Urinary bladder (tissue), 4 donors: ENCODE results near the gene SEMA3F. TPM values are rescaled to one million over a fixed set of nuclear protein-coding genes. Genes with fewer than 3 reads are reported as not detected.

Source experiments
- DNase-seq: peaks from one replicate; pipeline ENCODE4 v3.0.0-alpha.2; 2015; ENCODE audit errors: extremely low spot score
- H3K27ac ChIP-seq: one replicate; pipeline ENCODE4 v1.5.1; 2013; ENCODE audit warnings: low read depth, mild to moderate bottlenecking, moderate library complexity
- H3K36me3 ChIP-seq: one replicate; pipeline ENCODE4 v1.6.1; 2013; ENCODE audit warnings: mild to moderate bottlenecking, moderate library complexity; ENCODE audit not compliant: insufficient read depth
- H3K4me1 ChIP-seq: one replicate; pipeline ENCODE4 v1.6.1; 2013; ENCODE audit warnings: mild to moderate bottlenecking, moderate library complexity; ENCODE audit not compliant: insufficient read depth
- H3K4me3 ChIP-seq: one replicate; pipeline ENCODE4 v1.5.1; 2013; ENCODE audit warnings: low read depth, low read length
- WGBS: extraction: QIAGEN DNeasy Blood & Tissue Kit; methylation state at CpG from one replicate; pipeline ENCODE4 v1.1.7; 2013; 5-methylcytosine and 5-hydroxymethylcytosine counted together
- polyA plus RNA-seq: library from polyadenylated mRNA; stranded (reverse); fragments of 200-250 nt; gene quantifications from one replicate; pipeline ENCODE4 v1.2.3, GENCODE V29; 2013
- total RNA-seq: library from RNA; depleted of rRNA; stranded (reverse); fragments of >200 nt; gene quantifications from one replicate; pipeline ENCODE4 v1.2.3, GENCODE V29; 2014
- donor health status: healthy with polysubstance abuse.
- donor health status: healthy.

The SEMA3F gene
- total and polyA plus RNA-seq, 2 donors = 10.8 to 35.1 TPM

GRCh38 chr3:50138266-50139200 lies 16.6 kb upstream of the SEMA3F start:
- Histone ChIP-seq H3K36me3 (no peaks in the 10 kb centered on the region), H3K4me1 (no peaks in the 10 kb centered on the region), H3K27ac (no peak overlapping the region), H3K4me3 (no peak overlapping the region)
- 27% methylated on average over 13 of the region's 13 CpGs for WGBS
- DNase-seq = no peak

DNA sequence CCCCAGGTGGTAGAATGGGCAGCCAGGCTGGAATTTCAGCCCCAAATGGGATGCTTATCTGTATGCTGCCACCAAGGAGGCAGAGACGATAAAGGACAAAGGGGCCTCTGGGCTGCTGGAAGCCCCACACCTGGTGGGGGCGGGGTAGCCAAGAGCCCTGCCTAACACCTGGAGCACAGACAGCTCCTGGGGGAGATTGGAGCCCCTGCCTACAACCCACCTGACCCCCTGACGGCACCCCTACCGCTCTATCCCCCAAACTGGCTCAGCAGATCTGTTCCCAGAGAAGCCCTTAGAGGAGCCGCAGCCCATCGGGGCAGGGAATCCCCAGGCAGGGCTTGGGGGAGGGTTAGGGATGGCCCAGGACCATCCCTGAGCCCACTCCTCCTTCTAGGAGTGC lies 15.8 kb upstream of the SEMA3F start:
- no peaks in the 10 kb centered on the region for H3K4me1 ChIP-seq
- WGBS = 67% methylated on average over 6 of the region's 6 CpGs

DNA sequence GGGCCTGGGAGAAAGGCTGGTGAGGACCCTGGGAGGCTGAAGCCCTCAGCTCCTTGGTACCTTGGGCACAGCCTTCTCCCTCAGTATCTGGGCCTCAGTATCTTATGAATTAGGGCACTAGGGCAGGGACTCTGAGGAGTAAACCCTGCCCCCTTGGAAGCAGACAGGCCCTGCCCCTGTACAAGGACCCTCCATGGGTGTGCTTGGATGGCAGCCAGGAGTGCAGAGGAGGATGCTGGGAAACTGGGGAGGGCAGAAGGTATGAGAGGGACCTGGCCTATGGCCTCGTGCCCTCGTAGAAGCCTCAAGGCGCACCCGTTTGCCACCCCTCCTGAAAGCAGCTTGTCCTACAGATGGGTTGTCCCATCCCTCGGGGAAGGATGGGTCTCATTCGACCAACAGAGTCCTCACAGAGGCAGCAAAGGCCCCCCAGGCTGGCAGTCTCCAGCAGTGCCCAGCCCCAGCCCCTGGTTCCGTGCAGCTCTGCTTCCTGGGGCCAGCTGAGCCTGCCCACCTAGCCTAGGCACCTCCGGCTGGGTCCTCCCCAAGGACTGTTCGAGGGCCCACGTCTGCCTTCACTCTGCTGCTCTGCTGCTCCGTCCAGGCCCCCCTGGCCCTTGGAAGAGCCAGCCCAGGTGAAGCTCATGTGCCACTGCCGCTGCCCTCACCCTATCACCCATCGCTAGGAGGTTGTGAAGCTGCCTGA lies 15.3 kb upstream of the SEMA3F start:
- 90% methylated on average over 13 of the region's 13 CpGs for WGBS
- H3K4me1 ChIP-seq = no peaks in the 10 kb centered on the region
- no peak overlapping the region for H3K27ac ChIP-seq
- H3K36me3 ChIP-seq = no peaks in the 10 kb centered on the region
- no peak overlapping the region for H3K4me3 ChIP-seq
- DNase-seq = no peak

More for the DNA sequence above, 15.8 kb upstream of the SEMA3F start:
- H3K27ac ChIP-seq = no peak overlapping the region
- DNase-seq = no peak
- H3K4me3 ChIP-seq = no peak overlapping the region
- H3K36me3 ChIP-seq = no peaks in the 10 kb centered on the region

GRCh38 chr3:50140990-50141389 lies 14.1 kb upstream of the SEMA3F start:
- no peak for DNase-seq
- no peaks in the 10 kb centered on the region for H3K4me1 ChIP-seq
- no peaks in the 10 kb centered on the region for H3K36me3 ChIP-seq
- 91% methylated on average over 12 of the region's 12 CpGs for WGBS
- no peak overlapping the region for H3K27ac ChIP-seq
- H3K4me3 ChIP-seq = no peak overlapping the region

DNA sequence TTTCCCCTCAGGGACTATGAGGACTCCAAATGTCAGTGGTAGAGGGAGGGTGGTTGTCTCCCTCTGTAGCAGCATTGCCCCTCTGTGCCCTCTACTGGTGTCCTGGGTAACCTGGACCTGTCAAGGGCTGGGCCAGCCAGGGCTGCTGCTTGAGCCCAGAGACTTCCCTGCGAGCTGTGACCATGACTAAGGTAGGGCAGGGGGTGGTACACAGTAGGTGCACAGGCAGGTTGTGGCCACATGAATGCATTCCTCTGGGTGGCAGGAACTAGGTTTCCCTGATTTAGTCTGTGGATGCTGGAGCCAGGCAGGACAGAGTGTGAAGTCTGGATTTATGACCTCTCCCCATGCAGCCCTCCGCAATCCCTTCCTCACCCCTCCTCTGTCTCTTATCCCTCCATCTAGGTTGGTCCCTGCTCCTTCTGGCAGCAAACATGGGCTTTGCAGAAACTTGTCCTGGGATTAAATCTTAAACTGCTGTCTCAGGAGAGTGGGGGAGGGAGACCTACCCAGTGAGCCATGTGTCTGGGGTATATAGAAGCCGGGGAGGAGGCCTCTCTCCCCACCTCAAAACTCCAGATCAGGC lies 8.7 kb upstream of the SEMA3F start:
- H3K4me1 ChIP-seq = no peaks in the 10 kb centered on the region
- no peak overlapping the region for H3K4me3 ChIP-seq
- 83% methylated on average over 3 of the region's 3 CpGs for WGBS
- DNase-seq = no peak
- no peaks in the 10 kb centered on the region for H3K36me3 ChIP-seq
- no peak overlapping the region for H3K27ac ChIP-seq

DNA sequence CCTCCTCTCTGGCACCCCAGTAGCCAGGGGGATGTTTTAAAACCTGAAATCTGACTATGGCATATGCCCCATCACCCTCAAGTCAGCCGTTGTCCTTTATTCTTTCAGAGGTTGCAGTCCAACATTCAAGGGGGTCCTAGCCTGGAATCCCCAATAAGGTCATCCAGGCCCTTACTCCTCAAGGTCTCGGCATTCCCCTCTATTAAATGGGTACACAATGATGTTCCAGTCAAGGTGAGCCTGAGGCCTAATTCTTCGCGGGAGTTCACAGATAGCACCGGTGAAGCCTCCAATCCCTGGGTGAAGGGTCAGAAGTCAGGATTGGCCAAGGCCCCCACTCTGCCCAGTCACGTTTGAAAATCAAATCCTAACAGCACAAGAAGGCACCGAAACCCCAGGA lies 8.1 kb upstream of the SEMA3F start:
- Histone ChIP-seq H3K4me3 (no peak overlapping the region), H3K27ac (no peak overlapping the region), H3K4me1 (no peaks in the 10 kb centered on the region), H3K36me3 (no peaks in the 10 kb centered on the region)
- DNase-seq = no peak
- WGBS = 94% methylated on average over 7 of the region's 7 CpGs

- no peak for DNase-seq
- no peak overlapping the region for H3K4me3 ChIP-seq
- H3K4me1 ChIP-seq = no peaks in the 10 kb centered on the region
- WGBS = 73% methylated on average over 2 of the region's 2 CpGs
- H3K36me3 ChIP-seq = no peaks in the 10 kb centered on the region
- H3K27ac ChIP-seq = no peak overlapping the region
Measured at GRCh38 chr3:50147447-50147846, 7.7 kb upstream of the SEMA3F start.

GRCh38 chr3:50147861-50148260 lies 7.3 kb upstream of the SEMA3F start:
- WGBS = 59% methylated on average over 6 of the region's 6 CpGs
- Histone ChIP-seq H3K27ac (no peak overlapping the region), H3K4me3 (no peak overlapping the region), H3K4me1 (no peaks in the 10 kb centered on the region), H3K36me3 (no peaks in the 10 kb centered on the region)
- no peak for DNase-seq

DNA sequence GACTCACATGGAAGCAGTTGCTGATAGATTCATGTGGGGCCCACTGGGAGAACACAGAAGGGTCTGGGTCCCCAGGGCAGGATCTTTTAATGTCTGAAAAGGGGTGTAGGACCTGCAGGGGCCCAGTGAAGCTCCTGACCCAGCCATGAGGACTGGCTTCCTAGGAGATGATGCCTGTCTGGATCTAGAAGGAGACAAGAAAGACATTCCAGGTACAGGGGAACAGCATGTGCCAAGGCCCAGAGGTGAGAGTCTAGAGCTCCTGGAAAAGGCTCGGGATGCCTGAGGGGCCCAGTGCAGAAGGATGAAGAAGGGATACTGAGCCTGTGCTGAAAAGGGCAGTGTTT lies 4.7 kb upstream of the SEMA3F start:
- WGBS = 85% methylated on average over 1 of the region's 1 CpG
- H3K27ac ChIP-seq = peak overlapping the region; percentile 50
- H3K4me1 ChIP-seq = no peaks in the 10 kb centered on the region
- H3K36me3 ChIP-seq = no peaks in the 10 kb centered on the region
- H3K4me3 ChIP-seq = no peak overlapping the region
- DNase-seq = no peak

DNA sequence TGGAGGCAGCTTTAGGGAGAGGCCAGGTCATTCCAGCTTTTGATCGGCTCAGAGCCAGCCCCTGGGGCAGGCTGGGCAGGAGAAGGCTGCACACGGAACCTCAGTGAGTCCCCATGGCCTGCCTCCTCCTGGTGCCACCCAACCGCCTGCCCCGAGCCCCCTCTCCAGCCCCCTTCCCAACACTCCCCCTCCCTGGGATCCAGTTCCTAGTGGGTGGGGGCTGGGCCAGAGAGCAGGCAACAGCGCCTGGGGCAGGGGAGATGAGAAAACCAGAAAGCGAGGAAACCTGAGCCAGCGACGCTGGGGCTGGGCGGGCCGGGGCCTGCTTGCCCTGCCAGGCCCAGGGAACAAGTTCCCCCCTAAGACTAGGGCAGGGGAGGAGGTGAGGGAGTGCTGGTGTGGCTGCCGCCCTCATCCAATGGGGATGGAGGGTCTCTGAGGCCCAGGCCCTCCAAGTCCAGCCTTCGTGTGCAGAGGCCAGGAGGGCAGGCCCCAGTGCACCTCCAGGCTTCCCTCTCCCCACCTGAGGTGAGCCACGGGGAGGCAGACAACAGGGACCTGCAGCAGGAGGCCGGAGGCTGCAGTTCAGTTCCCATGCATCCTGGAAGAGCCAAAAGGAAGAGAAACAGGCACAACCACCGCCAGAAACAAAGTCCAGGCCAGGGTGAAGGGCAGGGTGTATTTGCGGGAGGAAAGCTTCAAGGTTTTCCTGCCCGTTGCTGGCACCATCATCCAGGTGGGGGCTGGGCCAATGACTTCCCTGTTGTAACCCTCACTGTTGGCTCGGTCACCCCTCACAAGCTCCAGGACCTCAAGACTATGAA lies 4.0 kb upstream of the SEMA3F start:
- DNase-seq = no peak
- WGBS = 82% methylated on average over 18 of the region's 18 CpGs
- Histone ChIP-seq H3K4me3 (no peak overlapping the region), H3K27ac (peak overlapping the region; percentile 50), H3K36me3 (no peaks in the 10 kb centered on the region), H3K4me1 (no peaks in the 10 kb centered on the region)

- H3K4me3 ChIP-seq = no peak overlapping the region
Measured at GRCh38 chr3:50151728-50152127, 3.4 kb upstream of the SEMA3F start.

DNA sequence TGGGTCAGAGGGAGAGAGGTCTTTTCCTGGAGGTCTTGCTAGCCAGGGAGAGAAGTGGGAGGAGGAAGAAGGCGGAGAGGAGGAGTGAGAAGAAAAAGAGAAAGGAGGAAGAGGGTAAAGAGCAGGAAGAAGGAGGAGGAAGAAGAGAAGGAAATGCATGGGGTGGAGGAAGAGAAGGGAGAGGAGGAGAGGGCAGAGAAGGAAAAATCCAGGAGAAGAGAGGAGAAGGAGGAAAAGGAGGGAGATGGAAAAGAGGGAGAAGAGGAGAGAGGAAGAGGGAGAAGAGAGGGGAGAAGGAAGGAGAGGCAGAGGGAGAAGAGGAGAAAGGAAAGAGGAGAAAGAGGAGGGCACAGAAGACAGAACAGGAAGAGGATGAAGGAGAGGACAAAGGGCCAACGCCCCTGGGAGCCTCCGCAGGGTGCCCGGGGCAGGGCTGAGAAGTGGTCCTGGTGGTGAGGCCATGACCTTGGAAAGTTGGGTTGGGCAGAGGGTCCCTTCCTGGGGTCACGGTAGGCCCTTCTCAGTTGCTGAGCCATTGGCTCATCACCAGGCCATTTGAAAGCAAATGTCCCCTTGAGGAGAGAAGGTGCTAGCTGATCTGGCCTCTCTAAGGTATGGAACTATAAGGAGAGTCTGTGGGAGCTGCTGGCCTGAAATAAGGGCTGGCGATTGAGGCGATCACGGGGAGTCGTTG lies 1.2 kb upstream of the SEMA3F start:
- Histone ChIP-seq H3K4me3 (no peak overlapping the region), H3K4me1 (no peaks in the 10 kb centered on the region)
- 60% methylated on average over 9 of the region's 9 CpGs for WGBS

More at GRCh38 chr3:50151728-50152127, 3.4 kb upstream of the SEMA3F start:
- Histone ChIP-seq H3K36me3 (no peaks in the 10 kb centered on the region), H3K4me1 (no peaks in the 10 kb centered on the region), H3K27ac (peak overlapping the region; percentile 58)
- no peak for DNase-seq
- 75% methylated on average over 5 of the region's 5 CpGs for WGBS

GRCh38 chr3:50154476-50154839 lies 666 bp upstream of the SEMA3F start:
- Histone ChIP-seq H3K27ac (peak overlapping the region; percentile 57), H3K4me3 (peak overlapping the region; percentile 60), H3K36me3 (no peaks in the 10 kb centered on the region), H3K4me1 (no peaks in the 10 kb centered on the region)
- 5% methylated on average over 34 of the region's 34 CpGs for WGBS
- no peak for DNase-seq

More for the DNA sequence above, 1.2 kb upstream of the SEMA3F start:
- Histone ChIP-seq H3K36me3 (no peaks in the 10 kb centered on the region), H3K27ac (no peak overlapping the region)
- no peak for DNase-seq
